Measurements from ENCODE around the gene PIAS2.

GRCh38 chr18:46866523-46866922 is 50.8 kb downstream of the PIAS2 start:
- TF ChIP-seq CTCF (IDR thresholded peaks at IDR 0.05) (no peak), POLR2A (IDR thresholded peaks at IDR 0.05) (no peak)

All from Peyer's patch (tissue), 4 donors.